ENCODE measurements around the gene CD27.

- TF ChIP-seq CTCF (IDR thresholded peaks at IDR 0.05; ENCODE audit: insufficient read depth, low read length) (no peak), POLR2AphosphoS5 (IDR thresholded peaks at IDR 0.05; ENCODE audit: low read depth) (no peak; the same call in 1 of the 2 replicates), GABPA (IDR thresholded peaks at IDR 0.05; ENCODE audit: low read depth) (no peak)
These were observed 7.6 kb downstream of the CD27 start for GRCh38 chr12:6452245-6452943.

Measured in HL-60 (cell line).